Stomach (tissue), 9 donors: Measurements from ENCODE around the gene FARSB. TPM values are rescaled to one million over a fixed set of nuclear protein-coding genes. Genes with fewer than 3 reads are reported as not detected.

Source experiments
- DNase-seq, 2 donors: peaks; one replicate each; pipeline versions ENCODE4 v3.0.0 to v3.0.0-alpha.2; 2013 to 2019
- H3K27ac ChIP-seq, 5 donors: fragments of 200-600 bp in 4 of 5; sonication (generic) in 4 of 5; one replicate each; pipeline ENCODE4 v1.5.1; 2013 to 2019; ENCODE audit warnings: mild to moderate bottlenecking in 1 of 5, moderate library complexity in 1 of 5
- H3K27me3 ChIP-seq, 3 donors: fragments of 200-600 bp; sonication (generic); one replicate each; pipeline ENCODE4 v1.5.1; 2017 to 2019; ENCODE audit warnings: mixed run types in 1 of 3
- H3K36me3 ChIP-seq, 4 donors: fragments of 200-600 bp; sonication (generic); 1 replicate in 3 of 4; 2 replicates in 1 of 4; pipeline ENCODE4 v1.5.1; 2016 to 2019
- H3K4me1 ChIP-seq, 4 donors: fragments of 200-600 bp; sonication (generic); one replicate each; pipeline ENCODE4 v1.5.1; 2016 to 2019
- H3K4me3 ChIP-seq, 4 donors: fragments of 200-600 bp; sonication (generic) in 3 of 4; one replicate each; pipeline ENCODE4 v1.5.1; 2016 to 2019; ENCODE audit warnings: mild to moderate bottlenecking in 1 of 4
- H3K9me3 ChIP-seq, 4 donors: fragments of 200-600 bp; sonication (generic); one replicate each; pipeline ENCODE4 v1.5.1; 2016 to 2019
- CTCF ChIP-seq, 7 experiments: fragments of 450-650 bp in 4 of 7; fragments of 200-600 bp in 3 of 7; sonication (generic) in 3 of 7; IDR thresholded peaks; one replicate each; pipeline ENCODE4 v1.5.1; 2016 to 2019; ENCODE audit warnings: antibody characterized with exemption in 7 of 7, control low read depth in 2 of 7, mild to moderate bottlenecking in 1 of 7
- EP300 ChIP-seq: sonication (generic); formaldehyde crosslinking; IDR thresholded peaks from one replicate; pipeline ENCODE4 v1.6.1; 2017; ENCODE audit warnings: antibody characterized with exemption
- POLR2A ChIP-seq, 4 donors: fragments of 450-650 bp; IDR thresholded peaks; one replicate each; pipeline ENCODE4 v1.6.1; 2016; ENCODE audit warnings: antibody characterized with exemption in 4 of 4, control low read depth in 2 of 4, mild to moderate bottlenecking in 1 of 4, moderate library complexity in 1 of 4
- POLR2AphosphoS5 ChIP-seq, 3 donors: sonication (generic); formaldehyde crosslinking; IDR thresholded peaks; one replicate each; pipeline ENCODE4 v1.6.1; 2016; ENCODE audit warnings: antibody characterized with exemption in 3 of 3
- WGBS, 5 donors: extraction: QIAGEN DNeasy Blood & Tissue Kit in 3 of 5; methylation state at CpG; one replicate each; pipeline versions ENCODE4 v1.1.5 to v1.1.7; 2013 to 2018; 5-methylcytosine and 5-hydroxymethylcytosine counted together
- intact Hi-C: fragments of 100-400 bp; cut with DNase I; formaldehyde crosslinking; loops from one replicate; pipeline ENCODE4 v1.15.1; 2023; ENCODE audit warnings: low total_unique reads
- polyA plus RNA-seq, 3 donors: library from polyadenylated mRNA; stranded (reverse); fragments of 200-250 nt; gene quantifications; one replicate each; pipeline ENCODE4 v1.2.3, GENCODE V29; 2013
- total RNA-seq, 5 donors: library from RNA; depleted of rRNA; stranded (reverse); fragments of >200 nt; gene quantifications; one replicate each; pipeline versions ENCODE4 v1.1.0 to v1.2.3, GENCODE V29; 2014 to 2016
- donor health status: healthy with polysubstance abuse.
- donor health status: Bipolar disorder and iron deficiency.
- donor health status: healthy.

Gene FARSB
- total and polyA plus RNA-seq, 8 donors, result 1.4 to 26.3 (median 13.8) TPM

- Histone ChIP-seq H3K9me3 (no peaks in the 10 kb centered on the region), H3K36me3 (peaks cover 0 to 26% (median 17%) of the 10 kb centered on the region in 4 donors), H3K27me3 (no peaks in the 10 kb centered on the region), H3K4me1 (no peaks in the 10 kb centered on the region), H3K27ac (no peak overlapping the region), H3K4me3 (no peak overlapping the region)
- TF ChIP-seq CTCF (IDR thresholded peaks at IDR 0.05), result no peak
- WGBS, 5 donors, result 88 to 93% (median 91%) methylated on average over 5 of the region's 5 CpGs
- no peak for DNase-seq
- intact Hi-C loops, result no loop called here
These were observed 51.0 kb downstream of the FARSB start for GRCh38 chr2:222604749-222605515.

- TF ChIP-seq CTCF (IDR thresholded peaks at IDR 0.05), result no peak
- no peak for TF ChIP-seq POLR2AphosphoS5 (IDR thresholded peaks at IDR 0.05)
- TF ChIP-seq EP300, result no peak
- TF ChIP-seq POLR2A (IDR thresholded peaks at IDR 0.05), result no peak
These were observed 52.4 kb downstream of the FARSB start for GRCh38 chr2:222603501-222603900.

GRCh38 chr2:222598611-222599010 is 57.3 kb downstream of the FARSB start:
- TF ChIP-seq POLR2AphosphoS5 (IDR thresholded peaks at IDR 0.05) (no peak), POLR2A (IDR thresholded peaks at IDR 0.05) (no peak), CTCF (IDR thresholded peaks at IDR 0.05) (no peak), EP300 (no peak)
- Histone ChIP-seq H3K4me1 (no peaks in the 10 kb centered on the region), H3K27ac (no peak overlapping the region), H3K36me3 (peaks cover 13 to 61% (median 53%) of the 10 kb centered on the region in 4 donors), H3K27me3 (no peaks in the 10 kb centered on the region), H3K4me3 (no peak overlapping the region), H3K9me3 (no peaks in the 10 kb centered on the region)
- 77 to 86% (median 81%) methylated on average over 4 of the region's 4 CpGs for WGBS, 5 donors
- intact Hi-C loops, result no loop called here
- DNase-seq, result no peak

More at GRCh38 chr2:222603501-222603900, 52.4 kb downstream of the FARSB start:
- no peak overlapping the region for H3K4me3 ChIP-seq
- H3K27ac ChIP-seq, result no peak overlapping the region
- 95 to 99% (median 98%) methylated on average over 2 of the region's 2 CpGs for WGBS, 5 donors
- H3K27me3 ChIP-seq, result no peaks in the 10 kb centered on the region
- no peak for DNase-seq
- no peaks in the 10 kb centered on the region for H3K9me3 ChIP-seq
- intact Hi-C loops, result no loop called here
- H3K36me3 ChIP-seq, result peaks cover 7 to 31% (median 24%) of the 10 kb centered on the region in 4 donors
- no peaks in the 10 kb centered on the region for H3K4me1 ChIP-seq

GRCh38 chr2:222595581-222595980 is 60.3 kb downstream of the FARSB start:
- intact Hi-C loops, result no loop called here
- no peak overlapping the region for H3K4me3 ChIP-seq
- no peak overlapping the region for H3K27ac ChIP-seq
- no peak for DNase-seq
- H3K9me3 ChIP-seq, result no peaks in the 10 kb centered on the region
- WGBS, 5 donors, result 89 to 94% (median 92%) methylated on average over 2 of the region's 2 CpGs
- peaks cover 17 to 71% (median 60%) of the 10 kb centered on the region in 4 donors for H3K36me3 ChIP-seq
- no peaks in the 10 kb centered on the region for H3K4me1 ChIP-seq
- TF ChIP-seq POLR2A (IDR thresholded peaks at IDR 0.05) (no peak), POLR2AphosphoS5 (IDR thresholded peaks at IDR 0.05) (no peak), EP300 (no peak), CTCF (IDR thresholded peaks at IDR 0.05) (no peak)
- no peaks in the 10 kb centered on the region for H3K27me3 ChIP-seq
